COLO829 (cell line): ENCODE measurements around the gene HMMR.
A peak's percentile ranks its signal among the peaks of the same experiment; 100 is the strongest.

Experiments used
- DNase-seq: peaks from one replicate; pipeline ENCODE4 v3.0.0; 2012; ENCODE audit warnings: low spot score

The HMMR gene

GRCh38 chr5:163459462-163459818 is 992 bp upstream of the HMMR start:
- no peak for DNase-seq

- peak; percentile 75 for DNase-seq
Observed at GRCh38 chr5:163459819-163460561, 442 bp upstream of the HMMR start, which contains the start of gene NUDCD2. Gene NUDCD2, minus strand, starts transcription at chr5:163460102. Its CDS starts 52 bp downstream, at chr5:163460050.

GRCh38 chr5:163463063-163463435 is 2.6 kb downstream of the HMMR start:
- DNase-seq, result no peak

- no peak for DNase-seq
Observed at GRCh38 chr5:163467682-163468081, 7.2 kb downstream of the HMMR start.

GRCh38 chr5:163473635-163474243 is 13.3 kb downstream of the HMMR start:
- peak; percentile 3 for DNase-seq

- DNase-seq, result no peak
Observed at GRCh38 chr5:163475411-163475810, 15.0 kb downstream of the HMMR start.

- no peak for DNase-seq
Observed at GRCh38 chr5:163478126-163478981, 17.9 kb downstream of the HMMR start.

- DNase-seq, result no peak
Observed at GRCh38 chr5:163478982-163479271, 18.5 kb downstream of the HMMR start.

GRCh38 chr5:163489055-163489744 is 28.8 kb downstream of the HMMR start:
- no peak for DNase-seq

- DNase-seq, result no peak
Observed at GRCh38 chr5:163489745-163490075, 29.3 kb downstream of the HMMR start.

- DNase-seq, result no peak
Observed at GRCh38 chr5:163496286-163496685, 35.9 kb downstream of the HMMR start.

- DNase-seq, result no peak
Observed at GRCh38 chr5:163497315-163497714, 36.9 kb downstream of the HMMR start.

- no peak for DNase-seq
Observed at GRCh38 chr5:163498886-163499285, 38.5 kb downstream of the HMMR start.

- no peak for DNase-seq
Observed at GRCh38 chr5:163502521-163502920, 42.1 kb downstream of the HMMR start.

GRCh38 chr5:163503106-163504078 is 43.0 kb downstream of the HMMR start:
- peak; percentile 58 for DNase-seq

GRCh38 chr5:163504079-163504931 is 43.9 kb downstream of the HMMR start:
- DNase-seq, result peak; percentile 4

GRCh38 chr5:163505049-163505367 is 44.6 kb downstream of the HMMR start:
- no peak for DNase-seq

GRCh38 chr5:163505368-163506094 is 45.1 kb downstream of the HMMR start, which contains the start of gene MAT2B:
Gene MAT2B, plus strand, starts transcription at chr5:163505619. Its CDS starts 68 bp downstream, at chr5:163505687.
- DNase-seq, result peak; percentile 86

- no peak for DNase-seq
Observed at GRCh38 chr5:163506095-163506457, 45.6 kb downstream of the HMMR start.

- DNase-seq, result peak; percentile 5
Observed at GRCh38 chr5:163506726-163507125, 46.3 kb downstream of the HMMR start.
